ENCODE measurements around the gene TWSG1.

DNA sequence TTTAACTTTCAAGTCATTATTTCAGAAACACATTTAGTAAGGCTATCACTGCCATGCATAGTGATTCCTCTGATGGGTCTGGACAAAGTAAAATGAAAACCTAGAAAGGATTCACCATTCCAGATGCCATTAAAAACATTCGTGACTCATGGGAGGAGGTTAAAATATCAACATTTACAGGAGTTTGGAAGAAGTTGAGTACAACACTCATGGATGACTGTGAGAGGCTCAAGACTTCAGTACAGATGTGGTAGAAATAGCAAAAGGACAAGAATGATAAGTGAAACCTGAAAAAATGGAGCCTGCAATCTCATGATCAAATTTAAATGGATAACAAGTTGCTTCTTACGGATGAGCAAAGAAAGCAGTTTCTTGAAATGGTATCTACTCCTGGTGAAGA is 5.8 kb upstream of the TWSG1 start:
- TF ChIP-seq, protein P1, sequence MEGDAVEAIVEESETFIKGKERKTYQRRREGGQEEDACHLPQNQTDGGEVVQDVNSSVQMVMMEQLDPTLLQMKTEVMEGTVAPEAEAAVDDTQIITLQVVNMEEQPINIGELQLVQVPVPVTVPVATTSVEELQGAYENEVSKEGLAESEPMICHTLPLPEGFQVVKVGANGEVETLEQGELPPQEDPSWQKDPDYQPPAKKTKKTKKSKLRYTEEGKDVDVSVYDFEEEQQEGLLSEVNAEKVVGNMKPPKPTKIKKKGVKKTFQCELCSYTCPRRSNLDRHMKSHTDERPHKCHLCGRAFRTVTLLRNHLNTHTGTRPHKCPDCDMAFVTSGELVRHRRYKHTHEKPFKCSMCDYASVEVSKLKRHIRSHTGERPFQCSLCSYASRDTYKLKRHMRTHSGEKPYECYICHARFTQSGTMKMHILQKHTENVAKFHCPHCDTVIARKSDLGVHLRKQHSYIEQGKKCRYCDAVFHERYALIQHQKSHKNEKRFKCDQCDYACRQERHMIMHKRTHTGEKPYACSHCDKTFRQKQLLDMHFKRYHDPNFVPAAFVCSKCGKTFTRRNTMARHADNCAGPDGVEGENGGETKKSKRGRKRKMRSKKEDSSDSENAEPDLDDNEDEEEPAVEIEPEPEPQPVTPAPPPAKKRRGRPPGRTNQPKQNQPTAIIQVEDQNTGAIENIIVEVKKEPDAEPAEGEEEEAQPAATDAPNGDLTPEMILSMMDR (IDR thresholded peaks at IDR 0.05): no peak
- no peak for TF ChIP-seq POLR2A (IDR thresholded peaks at IDR 0.05)

Measured in adrenal gland (tissue), 5 donors.